ENCODE measurements around the gene HES5. TPM values are rescaled to one million over a fixed set of nuclear protein-coding genes. Genes with fewer than 3 reads are reported as not detected.

Gene HES5
- total RNA-seq, 1 experiment from 2014 or later: not detected

DNA sequence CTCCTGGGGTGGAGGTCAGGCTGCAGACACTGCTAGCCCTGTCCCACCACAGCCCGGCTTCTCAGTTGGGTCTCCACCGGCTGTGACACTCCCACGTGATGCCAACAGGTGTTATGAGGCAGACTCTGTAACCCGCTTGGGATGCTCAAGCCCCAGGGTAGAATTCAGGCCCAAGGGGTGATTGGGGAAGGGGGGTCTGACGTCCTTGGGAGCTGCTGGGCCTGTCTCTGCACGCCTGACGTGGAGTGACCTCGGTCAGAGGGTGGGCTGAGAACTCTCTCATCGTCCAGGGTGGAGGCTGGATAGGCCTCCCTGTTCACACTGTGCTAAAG is 7.7 kb upstream of the HES5 start:
- Histone ChIP-seq H3K23ac (ENCODE audit: insufficient read length, low read depth, low read length) (no peak overlapping the region), H3K18ac (ENCODE audit: insufficient read length, low read depth, low read length) (no peak overlapping the region), H3K27me3 (ENCODE audit: insufficient read depth, low read length) (peaks cover 5% of the 10 kb centered on the region; the same call in 1 of the 2 replicates), H3K4me1 (ENCODE audit: insufficient read depth, low read length) (no peaks in the 10 kb centered on the region), H2AK5ac (ENCODE audit: insufficient read length, low read length) (no peak overlapping the region), H3K4ac (ENCODE audit: low read depth, low read length) (no peak overlapping the region), H3K23me2 (ENCODE audit: insufficient read length, low read depth, low read length, poor library complexity, severe bottlenecking) (no peaks in the 10 kb centered on the region), H2BK120ac (ENCODE audit: low read depth, low read length, poor library complexity, severe bottlenecking) (no peak overlapping the region), H3K4me2 (ENCODE audit: insufficient read depth, insufficient read length, low read length) (no peak overlapping the region), H4K5ac (ENCODE audit: insufficient read length, low read depth, low read length) (no peak overlapping the region), H3K14ac (ENCODE audit: insufficient read depth, low read length) (no peak overlapping the region), H4K91ac (ENCODE audit: insufficient read length, low read depth, low read length) (no peak overlapping the region), H2BK15ac (ENCODE audit: low read depth, low read length) (no peak overlapping the region), H3K9ac (ENCODE audit: extremely low read depth, insufficient read length, low read length) (no peak overlapping the region), H2AFZ (ENCODE audit: low read length) (no peak overlapping the region), H3K79me2 (ENCODE audit: insufficient read depth, low read length) (no peaks in the 10 kb centered on the region), H4K8ac (replicated peaks; ENCODE audit: insufficient read length, low read depth, low read length) (no peak overlapping the region), H3K27ac (ENCODE audit: insufficient read length, low read depth, low read length) (no peak overlapping the region), H2BK12ac (ENCODE audit: insufficient read length, low read depth, low read length) (no peak overlapping the region), H3K79me1 (ENCODE audit: insufficient read depth, low read depth, low read length, poor library complexity, severe bottlenecking) (no peaks in the 10 kb centered on the region), H3K9me3 (ENCODE audit: control insufficient read depth, low read depth, low read length) (no peaks in the 10 kb centered on the region), H4K20me1 (ENCODE audit: control insufficient read depth, insufficient read depth, insufficient read length) (peaks cover 3% of the 10 kb centered on the region), H2BK20ac (ENCODE audit: low read depth, low read length, poor library complexity, severe bottlenecking) (no peak overlapping the region), H3T11ph (ENCODE audit: low read length) (no peak overlapping the region), H2BK5ac (ENCODE audit: insufficient read length, low read length) (no peak overlapping the region), H3K56ac (ENCODE audit: insufficient read length, low read depth, low read length) (no peak overlapping the region)
- DNase-seq: no peak
- no CpG with 5 or more reads among the region's 9 CpGs for WGBS (ENCODE audit: extremely low coverage, insufficient read length, low lambda C conversion rate)
- TF ChIP-seq, protein P1, sequence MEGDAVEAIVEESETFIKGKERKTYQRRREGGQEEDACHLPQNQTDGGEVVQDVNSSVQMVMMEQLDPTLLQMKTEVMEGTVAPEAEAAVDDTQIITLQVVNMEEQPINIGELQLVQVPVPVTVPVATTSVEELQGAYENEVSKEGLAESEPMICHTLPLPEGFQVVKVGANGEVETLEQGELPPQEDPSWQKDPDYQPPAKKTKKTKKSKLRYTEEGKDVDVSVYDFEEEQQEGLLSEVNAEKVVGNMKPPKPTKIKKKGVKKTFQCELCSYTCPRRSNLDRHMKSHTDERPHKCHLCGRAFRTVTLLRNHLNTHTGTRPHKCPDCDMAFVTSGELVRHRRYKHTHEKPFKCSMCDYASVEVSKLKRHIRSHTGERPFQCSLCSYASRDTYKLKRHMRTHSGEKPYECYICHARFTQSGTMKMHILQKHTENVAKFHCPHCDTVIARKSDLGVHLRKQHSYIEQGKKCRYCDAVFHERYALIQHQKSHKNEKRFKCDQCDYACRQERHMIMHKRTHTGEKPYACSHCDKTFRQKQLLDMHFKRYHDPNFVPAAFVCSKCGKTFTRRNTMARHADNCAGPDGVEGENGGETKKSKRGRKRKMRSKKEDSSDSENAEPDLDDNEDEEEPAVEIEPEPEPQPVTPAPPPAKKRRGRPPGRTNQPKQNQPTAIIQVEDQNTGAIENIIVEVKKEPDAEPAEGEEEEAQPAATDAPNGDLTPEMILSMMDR (conservative IDR thresholded peaks at IDR 0.05): no peak
- H3K27me3 Mint-ChIP-seq (ENCODE audit: low read depth): peaks cover 88% of the 10 kb centered on the region
- H3K9me3 Mint-ChIP-seq: peaks cover 0 to 3% of the 10 kb centered on the region in 2 experiments; a peak in 2 of 5 replicates
- H3K4me1 Mint-ChIP-seq: peaks cover 10 to 26% of the 10 kb centered on the region in 2 experiments
- H3K36me3 Mint-ChIP-seq (ENCODE audit: insufficient read depth in 1 of 3, low read depth in 3 of 3): no peaks in the 10 kb centered on the region
- no peak overlapping the region for H3K27ac Mint-ChIP-seq
- no peak overlapping the region for H3K4me3 Mint-ChIP-seq
